HL-60/S4 treated with phorbol 12-myristate 13-acetate at 8.2 ng/mL for 4 days and 3 days (cell line): ENCODE results near the gene EFCAB9.
"Not testable (repeated sequence)": the region's sequence is repeated elsewhere in the genome, so short reads cannot be mapped to it uniquely, and the experiment has no call there.

Source experiments
- in situ Hi-C: fragments of 300-500 bp; cut with MboI; formaldehyde crosslinking; loops from 2 replicates; pipeline ENCODE4 v1.15.0; 2022; ENCODE audit warnings: low sequenced_read_pairs

The EFCAB9 gene

GRCh38 chr5:172193872-172194271 is at the start of gene EFCAB9:
Gene EFCAB9 (plus strand): TSS chr5:172194172. CDS start chr5:172194173, 1 bp downstream.
- in situ Hi-C loops: no loop called here

- in situ Hi-C loops: no loop called here
Observed at GRCh38 chr5:172144291-172144815, 49.6 kb upstream of the EFCAB9 start.

- in situ Hi-C loops: no loop called here
Observed at GRCh38 chr5:172144931-172145869, 48.8 kb upstream of the EFCAB9 start.

GRCh38 chr5:172145870-172146747 is 47.9 kb upstream of the EFCAB9 start:
- in situ Hi-C loops: no loop called here

GRCh38 chr5:172146748-172147092 is 47.3 kb upstream of the EFCAB9 start:
- in situ Hi-C loops: no loop called here

GRCh38 chr5:172147857-172148256 is 46.1 kb upstream of the EFCAB9 start:
- in situ Hi-C loops: no loop called here

GRCh38 chr5:172148381-172148780 is 45.6 kb upstream of the EFCAB9 start:
- in situ Hi-C loops: no loop called here

GRCh38 chr5:172149073-172149472 is 44.9 kb upstream of the EFCAB9 start:
- in situ Hi-C loops: no loop called here

- in situ Hi-C loops: not testable (repeated sequence)
Observed at GRCh38 chr5:172149481-172149880, 44.5 kb upstream of the EFCAB9 start.

- in situ Hi-C loops: no loop called here
Observed at GRCh38 chr5:172150514-172151425, 43.2 kb upstream of the EFCAB9 start.

- in situ Hi-C loops: no loop called here
Observed at GRCh38 chr5:172151661-172152210, 42.2 kb upstream of the EFCAB9 start.

GRCh38 chr5:172153695-172154094 is 40.3 kb upstream of the EFCAB9 start:
- in situ Hi-C loops: no loop called here

GRCh38 chr5:172155101-172155500 is 38.9 kb upstream of the EFCAB9 start:
- in situ Hi-C loops: not testable (repeated sequence)

GRCh38 chr5:172156541-172156994 is 37.4 kb upstream of the EFCAB9 start:
- in situ Hi-C loops: no loop called here

- in situ Hi-C loops: no loop called here
Observed at GRCh38 chr5:172159016-172159415, 35.0 kb upstream of the EFCAB9 start.

GRCh38 chr5:172160506-172160905 is 33.5 kb upstream of the EFCAB9 start:
- in situ Hi-C loops: no loop called here

- in situ Hi-C loops: no loop called here
Observed at GRCh38 chr5:172162323-172162986, 31.5 kb upstream of the EFCAB9 start.

- in situ Hi-C loops: no loop called here
Observed at GRCh38 chr5:172162987-172163343, 31.0 kb upstream of the EFCAB9 start.

- in situ Hi-C loops: no loop called here
Observed at GRCh38 chr5:172163346-172163745, 30.6 kb upstream of the EFCAB9 start.
